Trophoblast cell (in vitro differentiated cells and primary cell): ENCODE measurements around the gene SLC25A33.

Experiments used
- DNase-seq, 2 donors: peaks; one replicate each; pipeline ENCODE4 v3.0.0-alpha.2; 2016
- H2AFZ ChIP-seq: 2 replicates; pipeline ENCODE4 v1.6.1; 2013; ENCODE audit warnings: low read length, moderate library complexity, mild to moderate bottlenecking; ENCODE audit not compliant: insufficient read depth, poor library complexity
- H2AK5ac ChIP-seq: 2 replicates; pipeline ENCODE4 v1.6.1; 2013; ENCODE audit warnings: mild to moderate bottlenecking, low read length
- H2BK120ac ChIP-seq: 2 replicates; pipeline ENCODE4 v1.6.1; 2013; ENCODE audit warnings: low read length, mild to moderate bottlenecking, moderate library complexity; ENCODE audit not compliant: insufficient read depth, poor library complexity
- H2BK12ac ChIP-seq: 2 replicates; pipeline ENCODE4 v1.6.1; 2013; ENCODE audit warnings: mild to moderate bottlenecking, low read length, moderate library complexity
- H2BK5ac ChIP-seq: 2 replicates; pipeline ENCODE4 v1.6.1; 2013; ENCODE audit warnings: low read length, low read depth, moderate library complexity, mild to moderate bottlenecking; ENCODE audit not compliant: poor library complexity
- H3K14ac ChIP-seq: 2 replicates; pipeline ENCODE4 v1.6.1; 2013; ENCODE audit warnings: mild to moderate bottlenecking, low read length
- H3K18ac ChIP-seq: 2 replicates; pipeline ENCODE4 v1.6.1; 2013; ENCODE audit warnings: mild to moderate bottlenecking, low read length
- H3K23ac ChIP-seq: 2 replicates; pipeline ENCODE4 v1.6.1; 2013; ENCODE audit warnings: low read length
- H3K27ac ChIP-seq: 2 replicates; pipeline ENCODE4 v1.5.1; 2013; ENCODE audit warnings: low read depth, mild to moderate bottlenecking, inconsistent platforms, low read length, moderate library complexity
- H3K27me3 ChIP-seq: 2 replicates; pipeline ENCODE4 v1.6.1; 2013; ENCODE audit warnings: inconsistent platforms, mild to moderate bottlenecking, low read length, moderate library complexity; ENCODE audit not compliant: insufficient read depth
- H3K36me3 ChIP-seq, 2 experiments: 1 replicate in 1 of 2; 2 replicates in 1 of 2; pipeline ENCODE4 v1.6.1; 2013; ENCODE audit warnings: low read length in 2 of 2, mild to moderate bottlenecking in 2 of 2, moderate library complexity in 1 of 2; ENCODE audit not compliant: insufficient read depth in 2 of 2, control insufficient read depth in 1 of 2
- H3K4ac ChIP-seq: 2 replicates; pipeline ENCODE4 v1.6.1; 2013; ENCODE audit warnings: low read depth, mild to moderate bottlenecking, low read length, moderate library complexity
- H3K4me1 ChIP-seq, 2 experiments: 1 replicate in 1 of 2; 2 replicates in 1 of 2; pipeline ENCODE4 v1.6.1; 2013; ENCODE audit warnings: low read length in 2 of 2, mild to moderate bottlenecking in 2 of 2, moderate library complexity in 1 of 2; ENCODE audit not compliant: insufficient read depth in 2 of 2, control insufficient read depth in 1 of 2
- H3K4me2 ChIP-seq: 2 replicates; pipeline ENCODE4 v1.6.1; 2013; ENCODE audit warnings: inconsistent platforms, mild to moderate bottlenecking, low read length, moderate library complexity
- H3K4me3 ChIP-seq: 2 replicates; pipeline ENCODE4 v1.5.1; 2013; ENCODE audit warnings: mild to moderate bottlenecking, low read depth, low read length, inconsistent platforms
- H3K79me1 ChIP-seq: one replicate; pipeline ENCODE4 v1.6.1; 2013; ENCODE audit warnings: low read length
- H3K79me2 ChIP-seq: 2 replicates; pipeline ENCODE4 v1.6.1; 2013; ENCODE audit warnings: low read length, mild to moderate bottlenecking; ENCODE audit not compliant: control insufficient read depth, insufficient read depth, poor library complexity
- H3K9ac ChIP-seq: 2 replicates; pipeline ENCODE4 v1.6.1; 2013; ENCODE audit warnings: mild to moderate bottlenecking, low read length
- H3K9me3 ChIP-seq: 2 replicates; pipeline ENCODE4 v1.6.1; 2013; ENCODE audit warnings: low read depth, mild to moderate bottlenecking, control low read depth, inconsistent platforms, low read length; ENCODE audit not compliant: insufficient read depth
- H4K12ac ChIP-seq: 2 replicates; pipeline ENCODE4 v1.6.1; 2013; ENCODE audit warnings: low read depth, mild to moderate bottlenecking, low read length, moderate library complexity
- H4K8ac ChIP-seq: 2 replicates; pipeline ENCODE4 v1.6.1; 2013; ENCODE audit warnings: low read depth, mild to moderate bottlenecking, low read length, moderate library complexity
- H4K91ac ChIP-seq: one replicate; pipeline ENCODE4 v1.6.1; 2013; ENCODE audit warnings: low read depth, mild to moderate bottlenecking, low read length, moderate library complexity
- WGBS: extraction: QIAGEN DNeasy Blood & Tissue Kit; methylation state at CpG from one replicate; pipeline ENCODE4 v1.1.7; 2013; ENCODE audit warnings: missing lambda C conversion rate; ENCODE audit not compliant: insufficient read length, insufficient coverage; ENCODE audit errors: extremely low coverage; 5-methylcytosine and 5-hydroxymethylcytosine counted together

Gene SLC25A33

GRCh38 chr1:9611716-9612115, 72.5 kb downstream of the SLC25A33 start:
- H3K18ac ChIP-seq, result no peak overlapping the region
- no peaks in the 10 kb centered on the region for H3K79me2 ChIP-seq
- H2BK12ac ChIP-seq, result no peak overlapping the region
- H3K36me3 ChIP-seq, result peaks cover 31 to 34% of the 10 kb centered on the region in 2 experiments
- no peak overlapping the region for H3K4me2 ChIP-seq
- no peak overlapping the region for H4K8ac ChIP-seq
- no peak overlapping the region for H4K91ac ChIP-seq
- H3K4me3 ChIP-seq, result no peak overlapping the region
- H3K79me1 ChIP-seq, result no peaks in the 10 kb centered on the region
- no peak overlapping the region for H3K27ac ChIP-seq
- no peaks in the 10 kb centered on the region for H3K27me3 ChIP-seq
- no CpG with 5 or more reads among the region's 13 CpGs for WGBS
- no peak for DNase-seq
- no peaks in the 10 kb centered on the region for H3K4me1 ChIP-seq
- H2BK5ac ChIP-seq, result no peak overlapping the region
- no peak overlapping the region for H2AFZ ChIP-seq
- H3K23ac ChIP-seq, result no peak overlapping the region
- no peak overlapping the region for H4K12ac ChIP-seq
- H2BK120ac ChIP-seq, result no peak overlapping the region
- no peaks in the 10 kb centered on the region for H3K9me3 ChIP-seq
- no peak overlapping the region for H2AK5ac ChIP-seq
- H3K9ac ChIP-seq, result no peak overlapping the region
- no peak overlapping the region for H3K4ac ChIP-seq
- H3K14ac ChIP-seq, result no peak overlapping the region

- no peak overlapping the region for H3K23ac ChIP-seq
- no peak overlapping the region for H3K27ac ChIP-seq
- peaks cover 31 to 34% of the 10 kb centered on the region in 2 experiments for H3K36me3 ChIP-seq
- H3K14ac ChIP-seq, result no peak overlapping the region
- H3K9me3 ChIP-seq, result no peaks in the 10 kb centered on the region
- no peak overlapping the region for H4K8ac ChIP-seq
- H3K4ac ChIP-seq, result no peak overlapping the region
- DNase-seq, result no peak
- H4K12ac ChIP-seq, result no peak overlapping the region
- H3K79me2 ChIP-seq, result no peaks in the 10 kb centered on the region
- no peaks in the 10 kb centered on the region for H3K27me3 ChIP-seq
- H2BK12ac ChIP-seq, result no peak overlapping the region
- H2BK5ac ChIP-seq, result no peak overlapping the region
- no CpG with 5 or more reads among the region's 11 CpGs for WGBS
- no peak overlapping the region for H3K4me2 ChIP-seq
- H2BK120ac ChIP-seq, result no peak overlapping the region
- no peak overlapping the region for H3K9ac ChIP-seq
- no peak overlapping the region for H2AK5ac ChIP-seq
- no peak overlapping the region for H3K18ac ChIP-seq
- H3K4me1 ChIP-seq, result no peaks in the 10 kb centered on the region
- H3K79me1 ChIP-seq, result no peaks in the 10 kb centered on the region
- H3K4me3 ChIP-seq, result no peak overlapping the region
- no peak overlapping the region for H2AFZ ChIP-seq
- H4K91ac ChIP-seq, result no peak overlapping the region
Observed at GRCh38 chr1:9612162-9612845, 73.0 kb downstream of the SLC25A33 start.

DNA sequence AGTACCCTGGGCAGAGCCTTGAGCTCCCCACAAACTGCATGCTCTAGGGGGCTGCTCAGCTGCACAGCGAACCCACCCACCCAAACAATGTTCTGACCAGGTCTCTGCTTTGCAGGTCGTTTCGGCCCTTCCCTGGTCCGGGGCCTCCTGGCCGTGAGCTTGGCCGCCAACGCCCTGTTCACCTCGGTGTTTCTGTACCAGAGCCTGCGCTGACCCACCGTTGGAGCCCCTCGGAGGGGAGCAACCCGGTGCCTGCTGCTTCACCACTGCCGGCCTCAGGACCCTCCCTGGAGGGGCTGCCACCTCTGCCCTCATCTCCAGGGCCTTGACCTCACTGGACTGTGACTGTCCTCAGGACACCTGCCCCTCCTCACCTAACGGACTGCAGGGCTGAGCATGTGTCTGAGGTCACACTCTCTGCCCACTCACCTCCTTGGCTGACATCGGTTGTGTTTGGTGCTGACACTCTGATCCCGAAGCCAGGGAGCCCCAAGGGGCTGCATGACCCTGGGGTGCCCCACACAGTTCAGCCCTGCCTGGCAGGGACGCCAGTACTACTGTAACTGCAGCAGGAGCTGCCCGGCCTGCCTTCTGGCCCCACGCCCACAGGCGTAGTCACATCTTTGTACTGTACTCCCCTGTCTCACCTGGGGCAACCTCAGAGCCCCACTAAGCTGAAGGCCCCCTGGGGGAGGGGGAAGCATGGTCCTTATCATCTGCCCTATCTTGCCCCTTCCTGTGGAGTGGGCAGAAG, 73.8 kb downstream of the SLC25A33 start:
- Histone ChIP-seq H3K23ac (no peak overlapping the region), H4K91ac (no peak overlapping the region), H3K27ac (no peak overlapping the region), H2AFZ (no peak overlapping the region), H2BK120ac (no peak overlapping the region), H3K79me2 (no peaks in the 10 kb centered on the region), H3K79me1 (no peaks in the 10 kb centered on the region), H4K8ac (no peak overlapping the region), H3K4ac (no peak overlapping the region), H3K14ac (no peak overlapping the region), H2BK12ac (no peak overlapping the region), H3K4me3 (no peak overlapping the region), H3K27me3 (no peaks in the 10 kb centered on the region), H3K18ac (no peak overlapping the region), H3K9me3 (no peaks in the 10 kb centered on the region), H3K4me1 (no peaks in the 10 kb centered on the region), H2AK5ac (no peak overlapping the region), H3K36me3 (peaks cover 28 to 29% of the 10 kb centered on the region in 2 experiments), H3K9ac (no peak overlapping the region), H4K12ac (no peak overlapping the region), H2BK5ac (no peak overlapping the region), H3K4me2 (no peak overlapping the region)
- WGBS, result no CpG with 5 or more reads among the region's 20 CpGs
- DNase-seq, result no peak

DNA sequence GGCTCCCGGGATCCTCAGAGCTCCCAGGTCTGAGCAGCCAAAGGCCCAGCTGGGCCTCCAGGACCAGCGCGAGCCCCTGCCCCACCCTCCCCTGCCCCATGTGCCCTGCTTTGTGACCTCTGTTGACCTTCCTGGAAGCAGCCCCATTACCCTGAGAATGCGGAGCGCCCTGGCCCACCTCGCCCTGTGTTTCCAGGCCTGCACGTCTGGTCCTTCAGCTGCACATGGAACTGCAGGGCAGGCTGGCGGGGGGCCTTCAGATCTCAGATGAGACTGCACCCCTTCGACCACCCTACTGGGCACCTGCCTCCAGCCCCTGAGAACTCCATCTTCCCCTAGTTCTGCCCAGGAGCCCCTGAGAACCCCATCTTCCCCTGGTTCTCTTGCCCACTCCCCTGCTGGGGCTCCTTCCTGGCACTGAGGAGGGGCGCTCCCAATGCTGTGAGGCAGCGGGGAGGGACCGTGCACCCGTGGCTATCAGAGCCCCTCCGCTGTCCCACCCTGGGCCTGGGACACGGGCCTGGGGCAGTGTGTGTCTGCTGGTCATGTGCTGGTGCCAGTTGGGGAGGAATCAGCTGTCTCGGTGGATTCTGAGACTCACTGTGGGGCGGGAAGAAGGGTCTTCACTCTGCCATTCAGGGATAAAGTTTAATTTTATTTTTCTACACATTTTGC, 74.5 kb downstream of the SLC25A33 start:
- Histone ChIP-seq H2AFZ (no peak overlapping the region), H2BK12ac (no peak overlapping the region), H3K23ac (no peak overlapping the region), H2AK5ac (no peak overlapping the region), H3K4me1 (no peaks in the 10 kb centered on the region), H3K14ac (no peak overlapping the region), H3K27me3 (no peaks in the 10 kb centered on the region), H3K4ac (no peak overlapping the region), H3K4me2 (no peak overlapping the region), H3K27ac (no peak overlapping the region), H3K9ac (no peak overlapping the region), H2BK5ac (no peak overlapping the region), H3K9me3 (no peaks in the 10 kb centered on the region), H3K18ac (no peak overlapping the region), H3K36me3 (peaks cover 28 to 29% of the 10 kb centered on the region in 2 experiments), H2BK120ac (no peak overlapping the region), H3K4me3 (no peak overlapping the region), H3K79me1 (no peaks in the 10 kb centered on the region), H3K79me2 (no peaks in the 10 kb centered on the region), H4K12ac (no peak overlapping the region), H4K8ac (no peak overlapping the region), H4K91ac (no peak overlapping the region)
- no CpG with 5 or more reads among the region's 17 CpGs for whole genome bisulfite sequencing
- no peak for DNase-seq
